Activated CD4-positive, CD25-positive, alpha-beta regulatory T cell treated with anti-CD3 and anti-CD28 coated beads, Interleukin-2, amount 50 U/mL, for 24 hours (primary cell): Measurements from ENCODE around the gene CRYBA4.
A peak's percentile ranks its signal among the peaks of the same experiment; 100 is the strongest.

Experiments
- ATAC-seq, 2 donors: fragments of 150-1000 bp; cut with Tn5 transposase; one replicate each; pipeline ENCODE4 v1.10.0; 2021; ENCODE audit warnings: mild to moderate bottlenecking in 1 of 2, moderate library complexity in 1 of 2

Gene CRYBA4

DNA sequence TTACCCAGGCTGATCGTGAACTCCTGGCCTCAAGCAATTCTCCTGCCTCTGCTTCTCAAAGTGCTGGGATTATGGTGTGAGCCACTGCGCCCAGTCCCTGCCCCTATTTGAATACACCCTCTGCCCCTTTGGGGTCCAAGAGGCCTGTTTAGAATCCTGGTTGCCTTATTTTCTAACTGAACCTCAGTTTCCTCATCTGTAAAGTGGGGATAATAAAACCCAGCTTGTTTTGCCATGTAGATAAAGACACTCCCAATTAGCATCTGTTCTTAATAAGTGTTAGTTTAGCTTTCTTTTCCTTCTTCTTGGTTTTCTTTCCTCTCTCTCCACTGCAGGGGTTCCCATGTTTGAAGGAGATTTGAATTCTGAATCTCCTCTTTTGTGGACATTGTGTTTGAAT lies 40.4 kb downstream of the CRYBA4 start:
- no peak for ATAC-seq

DNA sequence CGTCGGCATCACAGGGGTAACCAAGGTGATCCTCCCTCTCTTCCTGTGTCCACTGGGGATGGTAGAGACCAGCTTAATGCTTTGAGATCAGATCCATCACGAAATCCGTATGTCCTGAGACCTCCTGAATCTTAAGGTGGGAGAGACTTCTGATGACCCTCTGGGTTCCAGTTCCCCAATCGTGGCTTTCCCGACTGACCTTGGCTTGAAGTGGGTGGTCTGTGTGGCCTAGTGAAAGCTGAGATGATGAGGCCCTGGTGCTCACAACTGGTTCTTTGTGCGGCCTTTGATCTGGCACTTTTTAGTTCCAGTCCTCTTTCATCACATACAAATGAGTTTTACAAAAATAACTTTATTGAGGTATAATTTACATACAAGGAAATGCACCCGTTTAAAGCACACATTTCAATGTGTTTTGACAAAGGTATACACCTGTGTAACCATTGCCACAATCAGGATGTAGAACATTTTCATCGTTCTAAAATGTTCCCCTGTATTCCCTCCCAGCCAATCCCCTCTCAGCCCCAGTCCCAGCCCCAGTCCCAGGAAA lies 41.7 kb downstream of the CRYBA4 start:
- no peak for ATAC-seq

DNA sequence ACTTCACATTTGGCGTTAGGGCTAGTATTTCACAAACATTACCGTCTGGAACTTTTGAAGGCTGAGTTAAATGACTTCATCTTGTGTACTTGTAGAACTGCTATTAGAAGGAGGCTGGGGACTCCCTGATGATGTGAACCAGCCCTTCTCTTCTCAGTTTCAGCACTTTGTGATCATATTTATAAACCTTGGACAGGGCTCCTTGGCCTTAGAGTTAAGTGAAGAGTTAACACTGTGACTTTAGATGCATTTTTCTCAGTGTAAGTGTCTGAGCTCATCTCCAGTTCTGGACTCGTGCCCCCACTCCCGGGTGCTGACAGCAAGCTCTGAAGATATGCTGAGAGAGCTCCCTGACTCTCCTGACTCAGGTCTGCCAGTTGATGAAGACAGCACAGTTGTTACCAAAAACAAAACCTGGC lies 44.1 kb downstream of the CRYBA4 start:
- ATAC-seq, result peak in 1 of 2 donors; percentile 11

DNA sequence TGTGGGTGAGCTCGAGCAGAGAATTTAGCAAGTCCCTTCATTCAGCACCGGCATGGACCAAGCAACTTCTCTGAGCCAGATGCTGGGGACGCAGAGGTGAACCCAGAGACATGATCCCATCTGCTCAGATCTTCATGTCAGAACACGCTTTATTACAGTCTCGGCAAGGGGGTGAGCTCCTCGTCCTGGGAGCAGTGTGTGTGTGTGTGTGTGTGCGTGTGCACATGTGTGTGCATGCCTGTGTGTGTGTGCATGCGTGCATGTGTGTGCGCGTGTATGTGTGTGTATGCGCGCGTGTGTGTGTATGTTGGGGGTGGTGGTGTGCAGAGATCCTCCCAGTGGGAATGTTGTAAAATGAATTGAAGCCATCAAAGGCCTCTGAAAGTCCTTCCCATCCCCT lies 45.4 kb downstream of the CRYBA4 start:
- ATAC-seq, result no peak

DNA sequence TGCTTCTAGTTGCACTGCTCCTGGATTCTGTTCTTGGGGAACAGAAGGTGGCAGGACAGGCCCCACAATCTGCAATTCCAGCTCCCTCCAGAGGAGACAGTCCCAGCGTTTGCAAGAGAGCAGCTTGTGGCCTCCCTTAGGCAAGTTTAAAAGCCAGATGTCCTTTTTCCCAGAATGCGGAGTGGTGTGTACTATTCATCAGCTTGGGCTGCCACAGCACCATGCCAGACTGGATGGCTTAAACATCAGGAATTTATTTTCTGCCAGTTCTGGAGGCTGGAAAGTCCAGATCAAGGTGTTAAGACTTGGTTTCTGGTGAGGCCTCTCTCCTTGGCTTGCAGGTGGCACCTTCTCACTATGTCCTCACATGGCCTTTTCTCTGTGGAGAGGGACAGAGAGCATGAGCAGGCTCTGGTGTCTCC lies 47.3 kb downstream of the CRYBA4 start:
- ATAC-seq, result no peak

DNA sequence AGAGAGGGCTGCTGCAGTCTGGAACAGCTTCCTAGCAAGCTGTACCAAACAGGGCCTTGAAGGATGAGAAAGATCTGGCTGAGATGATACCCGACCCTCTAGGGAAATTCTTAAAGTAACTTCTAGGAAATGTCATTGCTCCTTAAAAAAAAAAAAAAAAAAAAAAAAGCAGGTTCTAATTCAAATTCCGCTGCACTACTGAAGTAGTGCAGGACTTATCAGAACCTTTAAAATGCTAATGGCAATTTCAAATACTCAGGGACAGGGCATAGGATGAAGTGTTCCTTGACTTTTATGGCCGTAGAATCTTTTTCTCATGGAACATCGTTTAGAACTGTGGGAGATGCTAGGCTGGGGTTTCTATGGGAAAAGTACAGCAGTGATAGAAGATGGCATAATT lies 48.7 kb downstream of the CRYBA4 start:
- no peak for ATAC-seq

DNA sequence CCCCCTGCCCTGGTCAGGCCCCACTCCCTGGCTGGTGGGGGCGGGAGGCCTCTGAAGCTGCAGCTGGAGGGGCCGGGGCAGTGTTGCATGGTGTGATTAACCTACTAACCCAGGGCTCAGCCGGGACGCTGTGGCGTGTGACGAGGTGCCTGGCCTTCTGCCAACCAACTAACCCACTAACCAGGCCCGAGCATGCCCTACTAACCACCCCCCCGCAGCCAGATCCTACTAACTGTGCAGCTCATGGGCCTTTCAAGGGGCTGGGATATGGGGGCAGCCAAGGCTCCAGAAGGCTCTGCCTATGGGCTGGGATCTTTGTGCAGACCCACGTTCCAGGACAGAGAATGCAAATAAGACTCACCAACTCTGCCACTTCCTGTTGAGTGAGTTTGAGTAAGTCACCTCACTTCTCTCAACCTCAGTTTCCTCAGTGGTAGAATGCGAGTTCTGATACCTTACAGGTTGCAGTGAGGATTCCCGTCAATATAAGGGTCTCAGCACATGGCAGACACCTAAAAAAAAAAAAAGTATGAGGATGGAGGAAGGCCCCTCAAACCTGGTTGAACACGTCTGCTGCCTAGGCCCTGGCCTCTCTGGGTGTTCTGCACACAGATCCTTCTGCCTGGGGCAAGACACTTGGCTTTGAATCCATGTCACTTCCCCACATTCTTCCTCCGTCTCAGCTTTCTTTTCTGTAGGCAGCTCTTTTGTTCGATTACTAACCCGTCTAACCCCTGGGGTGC lies 49.7 kb downstream of the CRYBA4 start:
- ATAC-seq, result peak; percentile 45 to 49

DNA sequence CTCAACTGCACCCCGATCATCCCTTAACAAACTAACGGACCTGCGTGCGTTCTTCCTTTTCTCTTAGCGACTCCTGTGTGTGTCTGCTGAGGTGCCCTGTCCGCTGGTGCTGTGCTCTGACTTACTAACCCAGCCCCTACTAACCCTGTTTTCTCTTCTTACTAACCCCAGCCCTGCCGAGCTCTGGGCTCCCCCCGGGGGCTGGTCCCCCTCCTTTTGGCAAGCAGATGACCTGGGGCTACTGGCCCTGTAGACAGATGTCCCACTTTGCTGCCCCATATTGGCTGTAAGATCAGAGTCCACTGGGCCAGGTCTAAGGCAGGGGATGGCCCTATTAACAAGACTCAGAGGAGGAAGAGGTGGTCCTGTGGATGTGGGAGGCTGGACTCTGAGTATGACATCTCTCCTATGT lies 50.3 kb downstream of the CRYBA4 start:
- peak; percentile 9 to 12 for ATAC-seq

DNA sequence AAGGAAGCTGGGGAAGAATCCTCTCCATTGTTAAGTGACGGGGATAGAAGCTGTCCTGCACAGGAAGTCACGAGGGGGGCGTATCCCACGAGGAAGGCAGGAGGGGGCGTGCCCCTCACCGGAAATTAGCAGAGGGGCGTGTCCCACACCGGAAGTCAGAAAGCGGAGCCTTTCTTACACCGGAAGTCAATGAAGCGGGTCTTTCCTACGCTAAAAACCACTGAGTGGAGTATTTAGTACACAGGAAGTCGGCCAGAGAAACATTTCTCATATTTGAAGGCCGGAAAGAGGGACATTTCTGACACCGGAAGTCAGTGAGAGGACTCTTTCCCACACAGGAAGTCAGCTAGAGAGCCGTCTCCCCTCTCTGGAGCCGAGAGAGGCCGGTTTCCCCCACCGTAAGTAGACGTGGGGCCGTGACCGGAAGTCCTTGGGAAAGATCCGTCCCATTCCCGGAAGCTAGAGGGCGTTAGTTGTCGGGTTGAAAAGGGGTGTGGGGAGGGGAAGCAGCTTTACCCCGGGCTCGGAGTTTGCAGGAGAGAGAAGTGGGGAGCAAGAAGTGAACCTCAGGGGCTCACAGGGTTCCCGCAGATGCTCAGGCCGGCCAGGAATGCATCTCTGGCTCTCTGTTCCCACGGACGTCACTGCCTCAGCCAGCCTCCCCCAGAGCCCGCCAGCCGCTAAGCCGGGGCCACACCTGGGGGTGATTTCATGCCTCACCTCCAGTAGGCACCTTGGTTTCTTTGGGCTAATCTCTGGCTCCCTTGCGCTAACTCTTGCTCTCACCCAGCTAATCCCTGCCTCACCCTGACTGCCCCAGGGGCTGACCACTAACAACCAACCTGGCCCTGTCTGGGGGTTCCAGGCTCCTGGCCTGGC lies 51.1 kb downstream of the CRYBA4 start:
- ATAC-seq, result peak; percentile 73 to 77

DNA sequence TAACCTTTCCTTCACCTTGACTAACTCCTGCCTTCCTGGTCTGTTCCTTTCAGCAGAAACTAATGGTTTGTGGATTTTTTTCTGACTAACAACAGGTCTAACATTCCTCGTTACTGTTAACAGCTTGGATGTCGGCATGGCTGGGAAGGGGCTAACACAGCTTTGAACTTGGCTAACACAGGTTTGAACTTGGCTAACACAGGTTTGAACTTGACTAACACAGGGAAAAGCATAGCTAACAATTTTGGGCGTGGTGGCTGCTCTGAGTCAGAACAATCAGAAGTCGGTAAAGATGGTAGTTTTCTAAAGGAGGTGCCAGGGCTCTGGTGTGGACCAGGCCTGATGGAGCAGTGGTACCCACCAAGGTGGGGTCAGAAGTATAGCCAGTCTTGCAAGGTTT lies 51.7 kb downstream of the CRYBA4 start:
- ATAC-seq, result peak in 1 of 2 donors; percentile 2

DNA sequence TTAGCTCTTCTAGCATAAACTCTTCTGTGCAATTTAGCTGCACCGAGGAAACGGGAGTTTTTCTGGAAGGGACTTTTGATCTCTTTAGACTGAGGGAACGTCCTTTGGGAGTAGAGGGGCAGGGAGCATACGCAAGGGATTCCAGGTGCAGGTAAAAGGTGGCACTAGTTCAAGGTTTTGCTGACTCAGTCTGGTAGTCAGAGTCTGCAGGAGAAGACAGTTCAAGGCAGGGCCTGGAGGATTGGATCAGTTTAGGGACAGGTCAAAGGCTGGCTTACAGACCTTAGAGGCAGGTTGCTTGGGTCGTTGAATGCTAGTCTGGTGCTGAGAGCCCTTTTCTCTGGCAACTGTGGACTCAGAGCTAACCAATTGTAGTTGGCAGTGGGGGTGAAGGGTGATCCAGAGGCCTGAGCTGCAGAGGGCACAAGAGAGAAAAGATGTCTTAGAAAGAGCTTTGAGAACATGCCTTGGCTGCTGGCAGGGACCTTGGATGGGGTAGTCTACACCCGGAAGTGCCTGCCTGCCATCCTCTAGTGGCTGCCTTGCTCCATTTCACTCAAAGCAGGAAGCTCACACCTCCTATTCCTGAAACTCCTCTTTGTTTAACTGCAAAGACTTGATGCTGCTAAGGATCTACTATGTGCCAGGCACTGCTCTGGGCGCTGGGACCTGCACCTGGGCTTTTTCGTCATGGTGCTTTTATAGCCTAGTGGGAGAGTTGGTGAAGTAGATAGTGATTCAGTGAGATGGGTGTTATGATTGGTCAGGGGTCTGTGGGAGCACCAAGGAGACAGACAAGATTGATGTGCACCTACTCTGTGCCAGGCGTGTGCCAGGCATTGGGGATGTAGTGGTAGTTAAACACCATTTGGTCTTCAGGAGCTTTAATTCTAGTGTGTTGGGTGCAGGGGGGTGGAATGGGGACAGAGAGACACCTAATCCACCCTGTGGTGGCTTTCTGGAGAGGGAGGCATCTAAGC lies 52.7 kb downstream of the CRYBA4 start:
- ATAC-seq, result no peak

DNA sequence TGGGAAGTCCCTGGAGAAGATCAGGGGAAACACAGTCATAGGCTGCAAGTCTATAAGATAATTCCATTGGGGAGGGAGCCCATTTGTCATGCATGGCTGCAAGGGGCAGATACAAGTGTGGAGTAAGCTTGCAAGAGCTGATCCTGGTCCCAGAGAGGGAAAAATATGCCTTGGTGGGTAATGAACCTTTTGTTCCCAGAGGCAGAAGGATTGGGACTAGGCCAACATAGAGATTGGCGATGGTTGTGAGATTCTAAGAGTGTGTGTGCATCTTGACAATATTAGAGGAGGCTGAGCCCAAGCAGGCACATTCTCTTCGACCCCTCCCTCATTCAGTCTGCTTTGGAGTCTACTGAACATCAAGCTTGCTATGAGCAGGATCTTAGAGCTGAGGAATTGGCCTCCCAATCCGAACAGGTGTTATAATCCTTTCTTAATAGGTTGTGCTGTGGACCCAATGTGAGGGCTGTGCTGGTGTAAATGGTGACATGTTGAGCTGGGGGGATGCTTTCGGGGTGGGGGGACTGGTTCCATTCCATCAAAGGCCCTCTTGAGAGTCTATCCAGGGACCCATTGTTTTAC lies 54.0 kb downstream of the CRYBA4 start:
- no peak for ATAC-seq

DNA sequence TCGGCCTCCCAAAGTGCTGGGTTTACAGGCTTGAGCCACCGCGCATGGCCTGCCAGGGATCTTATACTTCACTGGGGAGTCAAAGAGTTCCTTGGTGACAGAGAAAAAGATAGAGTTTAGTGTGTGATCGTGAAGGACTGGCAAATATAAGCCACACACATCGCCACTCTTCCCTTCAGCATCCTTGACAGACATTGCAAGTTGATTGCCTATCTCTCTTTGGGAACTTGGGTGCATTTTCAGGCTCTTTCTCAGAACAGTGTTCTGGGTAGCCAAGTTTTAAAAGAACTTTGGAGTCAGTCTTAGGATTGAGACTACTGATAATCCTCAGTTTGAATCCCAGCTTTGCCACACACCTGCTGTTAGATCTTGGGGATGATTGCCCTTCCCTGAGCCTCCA lies 55.5 kb downstream of the CRYBA4 start:
- no peak for ATAC-seq

DNA sequence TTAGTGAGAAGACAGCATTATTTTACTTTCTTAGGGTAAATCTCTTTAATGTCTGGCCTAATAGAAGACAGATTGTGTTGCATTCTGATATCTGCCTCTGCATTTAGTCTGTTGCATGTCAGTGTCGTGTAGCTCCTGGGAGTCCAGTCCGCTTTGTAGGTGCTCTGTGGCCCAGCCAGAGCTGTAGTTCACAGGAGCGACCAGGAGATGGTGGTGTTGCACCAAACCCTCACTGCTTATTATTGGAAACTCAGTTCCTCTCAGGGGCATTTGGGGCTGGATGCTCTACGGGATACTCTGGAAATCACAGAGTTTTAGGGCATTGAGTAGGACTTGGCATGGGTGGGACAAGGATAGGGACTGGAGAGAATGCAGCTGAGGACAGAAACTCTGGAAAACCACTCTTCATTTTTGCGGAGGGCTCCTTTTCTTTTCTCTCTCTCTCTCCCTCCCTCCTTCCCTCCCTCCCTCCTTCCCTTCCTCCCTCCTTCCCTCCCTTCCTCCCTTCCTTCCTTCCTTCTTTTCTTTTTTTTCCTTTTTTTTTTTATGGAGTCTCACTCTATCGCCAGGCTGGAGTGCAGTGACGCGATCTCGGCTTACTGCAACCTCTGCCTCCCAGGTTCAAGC lies 57.4 kb downstream of the CRYBA4 start:
- peak; percentile 67 to 79 for ATAC-seq
